ENCODE data around the gene TINCR.

Gene TINCR

GRCh38 chr19:5590151-5590864, 22.6 kb upstream of the TINCR start:
- no peak for DNase-seq (ENCODE audit: low read depth in 2 of 2, low spot score in 1 of 2)

GRCh38 chr19:5588906-5589676, 21.3 kb upstream of the TINCR start:
- DNase-seq (ENCODE audit: low read depth in 2 of 2, low spot score in 1 of 2) = no peak

- DNase-seq (ENCODE audit: low read depth in 2 of 2, low spot score in 1 of 2) = no peak
These were observed 20.7 kb upstream of the TINCR start for GRCh38 chr19:5588441-5588840.

- DNase-seq (ENCODE audit: low read depth in 2 of 2, low spot score in 1 of 2) = no peak
These were observed 19.9 kb upstream of the TINCR start for GRCh38 chr19:5587661-5588060.

GRCh38 chr19:5587071-5587455, 19.3 kb upstream of the TINCR start:
- DNase-seq (ENCODE audit: low read depth in 2 of 2, low spot score in 1 of 2) = no peak

GRCh38 chr19:5586300-5587070, 18.7 kb upstream of the TINCR start:
- no peak for DNase-seq (ENCODE audit: low read depth in 2 of 2, low spot score in 1 of 2)

- no peak for DNase-seq (ENCODE audit: low read depth in 2 of 2, low spot score in 1 of 2)
These were observed 17.9 kb upstream of the TINCR start for GRCh38 chr19:5585461-5586299.

- no peak for DNase-seq (ENCODE audit: low read depth in 2 of 2, low spot score in 1 of 2)
These were observed 12.4 kb upstream of the TINCR start for GRCh38 chr19:5580161-5580571.

- DNase-seq (ENCODE audit: low read depth in 2 of 2, low spot score in 1 of 2) = no peak
These were observed 11.9 kb upstream of the TINCR start for GRCh38 chr19:5579697-5580096.

GRCh38 chr19:5579286-5579685, 11.5 kb upstream of the TINCR start:
- DNase-seq (ENCODE audit: low read depth in 2 of 2, low spot score in 1 of 2) = no peak

GRCh38 chr19:5578097-5578846, 10.5 kb upstream of the TINCR start:
- DNase-seq (ENCODE audit: low read depth in 2 of 2, low spot score in 1 of 2) = peak; percentile 41 to 43

GRCh38 chr19:5575590-5575989, 7.8 kb upstream of the TINCR start:
- no peak for DNase-seq (ENCODE audit: low read depth in 2 of 2, low spot score in 1 of 2)

GRCh38 chr19:5572556-5573286, 5.0 kb upstream of the TINCR start:
- DNase-seq (ENCODE audit: low read depth in 2 of 2, low spot score in 1 of 2) = no peak

- no peak for DNase-seq (ENCODE audit: low read depth in 2 of 2, low spot score in 1 of 2)
These were observed 4.0 kb upstream of the TINCR start for GRCh38 chr19:5571777-5572176.

- no peak for DNase-seq (ENCODE audit: low read depth in 2 of 2, low spot score in 1 of 2)
These were observed 236 bp upstream of the TINCR start for GRCh38 chr19:5567970-5568407.

GRCh38 chr19:5564930-5565329, 2.8 kb downstream of the TINCR start:
- no peak for DNase-seq (ENCODE audit: low read depth in 2 of 2, low spot score in 1 of 2)

- no peak for DNase-seq (ENCODE audit: low read depth in 2 of 2, low spot score in 1 of 2)
These were observed 3.7 kb downstream of the TINCR start for GRCh38 chr19:5563935-5564612.

GRCh38 chr19:5563008-5563431, 4.7 kb downstream of the TINCR start:
- no peak for DNase-seq (ENCODE audit: low read depth in 2 of 2, low spot score in 1 of 2)

GRCh38 chr19:5562280-5562679, 5.5 kb downstream of the TINCR start:
- DNase-seq (ENCODE audit: low read depth in 2 of 2, low spot score in 1 of 2) = no peak

Measured in stimulated activated CD8-positive, alpha-beta memory T cell treated with anti-CD3 and anti-CD28 coated beads, Interleukin-4, amount 100 ng/mL, for 1 hour (primary cell).